Activated CD8-positive, alpha-beta T cell treated with anti-CD3 and anti-CD28 coated beads for 36 hours (primary cell): Measurements from ENCODE around the gene TMEM214. TPM values are rescaled to one million over a fixed set of nuclear protein-coding genes. Genes with fewer than 3 reads are reported as not detected.

Experiments used
- ATAC-seq: fragments of 200-7000 bp; cut with Tn5 transposase; one replicate; pipeline ENCODE4 v1.10.0; 2021; ENCODE audit warnings: mild to moderate bottlenecking, moderate library complexity
- CTCF ChIA-PET: fragments of 350-600 bp; sonication (Branson Sonifier 250); formaldehyde crosslinking; loops from one replicate; lab custom pipeline; 2021; ENCODE audit warnings: antibody characterized with exemption; lab: Charles Lee
- POLR2A ChIA-PET: fragments of 350-600 bp; sonication (Branson Sonifier 250); formaldehyde crosslinking; loops from one replicate; lab custom pipeline; 2021; ENCODE audit warnings: antibody characterized with exemption; lab: Charles Lee
- DNase-seq: peaks from one replicate; pipeline ENCODE4 v3.0.0-alpha.2; 2020
- H3K27ac Mint-ChIP-seq: one replicate; pipeline ENCODE4 v1.8.0; 2021; ENCODE audit warnings: mild to moderate bottlenecking, mixed read lengths
- H3K27me3 Mint-ChIP-seq: one replicate; pipeline ENCODE4 v1.8.0; 2021; ENCODE audit warnings: mixed read lengths
- H3K36me3 Mint-ChIP-seq: one replicate; pipeline ENCODE4 v1.8.0; 2021; ENCODE audit warnings: low read depth, mixed read lengths
- H3K4me1 Mint-ChIP-seq: one replicate; pipeline ENCODE4 v1.8.0; 2021; ENCODE audit warnings: low read depth, mixed read lengths
- H3K4me3 Mint-ChIP-seq: one replicate; pipeline ENCODE4 v1.8.0; 2021; ENCODE audit warnings: mild to moderate bottlenecking, moderate library complexity, mixed read lengths
- H3K9me3 Mint-ChIP-seq: one replicate; pipeline ENCODE4 v1.8.0; 2021; ENCODE audit warnings: mixed read lengths
- CTCF ChIP-seq: fragments of 200-600 bp; IDR thresholded peaks from one replicate; pipeline ENCODE4 v1.8.0; 2022; ENCODE audit warnings: antibody characterized with exemption, mild to moderate bottlenecking
- intact Hi-C: fragments of 100-400 bp; cut with micrococcal nuclease; formaldehyde crosslinking; loops from one replicate; pipeline ENCODE4 v1.10.0; 2022
- total RNA-seq, 2 experiments: library from RNA; stranded (reverse); gene quantifications; one replicate each; pipeline ENCODE4 v1.2.3, GENCODE V29; 2021

The TMEM214 gene
- total RNA-seq, 2 experiments from 2014 or later: 54.1 to 58.9 TPM

GRCh38 chr2:27019931-27020855 lies 12.6 kb upstream of the TMEM214 start:
- CTCF ChIA-PET: interaction anchor here (6.9 kb wide), 1 partner anchor 59 kb away, joined by 183 read pairs; no protein-coding TSS in a partner anchor

DNA sequence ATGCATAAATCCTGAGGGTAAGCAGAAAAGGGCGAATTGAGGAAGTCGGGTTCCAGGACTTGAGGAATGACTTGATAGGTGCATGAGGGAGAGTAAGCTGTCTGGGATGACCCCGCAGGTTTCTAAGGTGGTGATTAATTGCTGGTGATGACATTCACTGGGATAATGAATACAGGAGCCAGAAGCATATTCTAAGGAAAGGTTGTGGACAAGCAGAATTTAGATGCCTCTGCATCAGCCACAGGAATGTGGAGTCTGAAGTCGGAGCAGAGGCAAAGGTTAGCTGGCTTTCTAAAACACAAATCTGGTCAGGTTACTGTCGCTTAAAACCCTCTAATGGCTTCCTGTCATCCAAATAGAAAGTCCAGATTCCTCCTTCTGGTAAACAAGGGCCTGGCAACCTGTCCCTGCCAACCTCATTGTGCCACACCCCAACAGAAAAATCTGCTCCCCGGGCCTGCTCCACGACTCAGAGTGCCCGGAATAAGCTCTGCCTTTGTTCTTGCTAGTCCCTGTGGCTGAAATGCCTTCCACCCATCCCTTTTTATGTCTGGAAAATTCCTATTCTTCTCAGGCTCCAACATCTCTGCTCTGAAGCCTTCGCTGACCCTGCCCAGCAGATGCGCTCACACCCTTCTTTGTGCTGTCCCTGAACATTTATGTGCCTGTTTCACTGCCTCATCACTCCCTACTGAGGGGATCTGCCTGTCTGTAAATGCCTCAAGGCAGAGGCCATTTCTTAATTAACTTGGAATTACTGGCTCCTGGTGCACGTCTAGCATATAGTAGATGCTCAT lies 11.3 kb upstream of the TMEM214 start:
- H3K27me3 Mint-ChIP-seq: no peaks in the 10 kb centered on the region
- intact Hi-C loops: no loop called here
- POLR2A ChIA-PET: no interaction called here
- no peak for ATAC-seq
- no peaks in the 10 kb centered on the region for H3K36me3 Mint-ChIP-seq
- CTCF ChIA-PET: interaction anchor here (0.7 to 1.4 kb wide), 3 partner anchors 27 to 60 kb away, joined by 3 read pairs; no protein-coding TSS in a partner anchor
- H3K9me3 Mint-ChIP-seq: no peaks in the 10 kb centered on the region
- H3K27ac Mint-ChIP-seq: no peak overlapping the region
- TF ChIP-seq CTCF: no peak
- no peaks in the 10 kb centered on the region for H3K4me1 Mint-ChIP-seq
- DNase-seq: no peak
- no peak overlapping the region for H3K4me3 Mint-ChIP-seq

More at GRCh38 chr2:27019931-27020855, 12.6 kb upstream of the TMEM214 start:
- H3K27ac Mint-ChIP-seq: no peak overlapping the region
- no peaks in the 10 kb centered on the region for H3K36me3 Mint-ChIP-seq
- H3K4me3 Mint-ChIP-seq: no peak overlapping the region
- DNase-seq (no peak), ATAC-seq (no peak)
- no peak for TF ChIP-seq CTCF
- no peaks in the 10 kb centered on the region for H3K27me3 Mint-ChIP-seq
- intact Hi-C loops: loop anchor here (5.0 to 10.0 kb wide), 2 partner anchors 38 to 175 kb away; partner anchors contain the start of gene DPYSL5
- POLR2A ChIA-PET: no interaction called here
- H3K9me3 Mint-ChIP-seq: no peaks in the 10 kb centered on the region
- H3K4me1 Mint-ChIP-seq: peaks cover 2% of the 10 kb centered on the region

- Mint-ChIP-seq H3K36me3 (peaks cover under 1% of the 10 kb centered on the region), H3K4me1 (peaks cover 3% of the 10 kb centered on the region), H3K27me3 (no peaks in the 10 kb centered on the region), H3K27ac (no peak overlapping the region), H3K4me3 (no peak overlapping the region), H3K9me3 (no peaks in the 10 kb centered on the region)
- DNase-seq (no peak), ATAC-seq (no peak)
- intact Hi-C loops: no loop called here
- ChIA-PET POLR2A (no interaction called here), CTCF (no interaction called here)
- no peak for TF ChIP-seq CTCF
Observed at GRCh38 chr2:27023740-27024139, 9.0 kb upstream of the TMEM214 start.

DNA sequence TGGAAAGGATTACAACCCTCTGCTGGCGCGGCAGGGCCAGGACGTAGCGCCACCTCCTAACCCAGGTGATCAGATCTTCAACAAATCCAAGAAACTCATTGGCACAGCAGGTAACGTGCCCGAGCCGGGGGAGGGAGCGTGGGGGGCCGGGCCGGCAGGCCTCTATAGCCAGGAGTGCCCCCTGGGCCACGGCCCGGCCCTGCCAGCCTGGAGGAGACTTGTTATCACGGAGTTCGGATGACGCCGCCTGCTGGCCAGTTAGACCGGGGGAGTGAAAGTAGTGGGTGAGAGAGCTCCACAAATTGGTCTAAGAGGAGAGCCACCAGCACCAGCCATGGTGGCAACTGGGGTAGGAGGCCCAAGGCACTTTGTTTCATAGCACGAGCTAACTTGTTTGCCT lies 8.6 kb upstream of the TMEM214 start:
- no peak for ATAC-seq
- no peak for TF ChIP-seq CTCF
- DNase-seq: no peak
- no peak overlapping the region for H3K4me3 Mint-ChIP-seq
- intact Hi-C loops: no loop called here
- H3K36me3 Mint-ChIP-seq: peaks cover 2% of the 10 kb centered on the region
- H3K27me3 Mint-ChIP-seq: no peaks in the 10 kb centered on the region
- no peaks in the 10 kb centered on the region for H3K9me3 Mint-ChIP-seq
- POLR2A ChIA-PET: no interaction called here
- H3K27ac Mint-ChIP-seq: no peak overlapping the region
- CTCF ChIA-PET: no interaction called here
- H3K4me1 Mint-ChIP-seq: peaks cover 7% of the 10 kb centered on the region
